K562 (cell line): ENCODE measurements around the gene SH3TC2. TPM values are rescaled to one million over a fixed set of nuclear protein-coding genes. Genes with fewer than 3 reads are reported as not detected.

ENCODE experiments used
- ARHGAP35 ChIP-seq: fragments of 450-650 bp; IDR thresholded peaks from 2 replicates; pipeline ENCODE4 v1.6.1; 2018; ENCODE audit not compliant: partially characterized antibody
- CHD1 ChIP-seq: fragments of 200-600 bp; sonication (generic); IDR thresholded peaks from one replicate; pipeline ENCODE4 v1.6.1; 2012; ENCODE audit warnings: mild to moderate bottlenecking, moderate library complexity, low read length, inconsistent platforms
- KLF1 ChIP-seq: fragments of 450-650 bp; IDR thresholded peaks from 2 replicates; pipeline ENCODE4 v1.6.1; 2016; ENCODE audit warnings: missing genetic modification characterization, missing compliant biosample characterization
- RBM34 ChIP-seq: fragments of 200-400 bp; formaldehyde crosslinking; IDR thresholded peaks from 2 replicates; pipeline ENCODE4 v1.6.1; 2018; ENCODE audit warnings: low read length, borderline replicate concordance; ENCODE audit not compliant: insufficient read depth
- ZNF140 ChIP-seq: fragments of 250-450 bp; sonication (Bioruptor Pico); IDR thresholded peaks from 2 replicates; pipeline ENCODE4 v1.8.0; 2021; ENCODE audit warnings: moderate library complexity, mild to moderate bottlenecking, inconsistent platforms
- ZNF354B ChIP-seq: fragments of 250-450 bp; sonication (Bioruptor Pico); IDR thresholded peaks from 2 replicates; pipeline ENCODE4 v1.4.0; 2020
- ZNF436 ChIP-seq: fragments of 250-450, 450-650 bp; sonication (Bioruptor Pico); formaldehyde crosslinking; IDR thresholded peaks from 2 replicates; pipeline ENCODE4 v1.7.0; 2020; ENCODE audit warnings: mild to moderate bottlenecking
- ZNF785 ChIP-seq: fragments of 250-450 bp; sonication (Bioruptor Pico); IDR thresholded peaks from 2 replicates; pipeline ENCODE4 v1.4.0; 2020; ENCODE audit warnings: mild to moderate bottlenecking
- polyA plus RNA-seq, 8 experiments: library from polyadenylated mRNA; depleted of rRNA in 4 of 8; stranded (reverse) in 5 of 8; unstranded in 3 of 8; fragments of >200 nt; fragmentation: Nextera tagmentation in 2 of 8; fragmentation: Illumina TruSeq in 1 of 8; extraction: Ambion mirVana in 2 of 8; extraction: Trizol in 1 of 8; gene quantifications; 2 replicates each; pipeline versions ENCODE4 v1.2.1 to v1.2.3, GENCODE V29; 2011 to 2014; ENCODE audit warnings: inconsistent platforms in 1 of 8, missing spikeins in 1 of 8
- total RNA-seq, 7 experiments: library from RNA; depleted of rRNA in 6 of 7; stranded (reverse); fragments of >200 nt in 6 of 7; fragmentation: Illumina TruSeq in 2 of 7; extraction: Trizol in 2 of 7; gene quantifications; 2 replicates each; pipeline versions ENCODE4 v1.2.1 to v1.2.3, GENCODE V29; 2011 to 2021; ENCODE audit warnings: low replicate concordance in 1 of 7
- TF ChIP-seq, protein P1 (sequence below): fragments of 200-800 bp; sonication (Bioruptor generic); IDR thresholded peaks from 2 replicates; pipeline ENCODE4 v1.6.1; 2017; ENCODE audit warnings: missing genetic modification characterization, missing compliant biosample characterization
- TF ChIP-seq, protein P2 (sequence below), 2 experiments: fragments of 150-350 bp in 1 of 2; IDR thresholded peaks; 2 replicates each; pipeline ENCODE4 v1.6.1; 2012 to 2016; ENCODE audit warnings: low read depth in 2 of 2, low read length in 2 of 2, mild to moderate bottlenecking in 1 of 2, moderate library complexity in 1 of 2
- TF ChIP-seq, protein P3 (sequence below): fragments of 450-650 bp; IDR thresholded peaks from 2 replicates; pipeline ENCODE4 v1.6.1; 2016; ENCODE audit warnings: mild to moderate bottlenecking, moderate library complexity

The SH3TC2 gene
- total and polyA plus RNA-seq, 9 of the 15 experiments (the other 6 are each of a cell fraction or from before 2014, with no cell fraction given): 0.03 to 0.80 (median 0.55) TPM; not detected in 1

DNA sequence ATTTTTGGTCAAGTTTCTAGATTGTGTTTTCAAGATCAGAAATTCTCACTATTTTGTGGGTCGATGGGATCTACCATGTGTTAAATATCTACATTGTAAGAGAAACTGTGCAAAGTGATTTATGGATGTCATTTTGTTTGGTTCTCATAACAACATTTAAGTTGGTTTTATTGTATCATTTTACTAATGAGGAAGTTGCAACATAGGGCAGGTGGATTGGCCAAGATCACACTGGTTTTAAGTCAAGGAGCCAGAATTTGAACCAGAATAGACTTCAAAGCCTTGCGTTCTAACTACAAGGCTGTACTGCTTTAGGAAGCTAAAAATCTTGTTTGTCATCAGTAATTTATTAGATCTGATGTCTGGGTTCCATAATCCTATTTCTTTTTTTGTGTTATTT is 23.4 kb downstream of the SH3TC2 start (continued):
- TF ChIP-seq CHD1: no peak
- TF ChIP-seq, protein P1, sequence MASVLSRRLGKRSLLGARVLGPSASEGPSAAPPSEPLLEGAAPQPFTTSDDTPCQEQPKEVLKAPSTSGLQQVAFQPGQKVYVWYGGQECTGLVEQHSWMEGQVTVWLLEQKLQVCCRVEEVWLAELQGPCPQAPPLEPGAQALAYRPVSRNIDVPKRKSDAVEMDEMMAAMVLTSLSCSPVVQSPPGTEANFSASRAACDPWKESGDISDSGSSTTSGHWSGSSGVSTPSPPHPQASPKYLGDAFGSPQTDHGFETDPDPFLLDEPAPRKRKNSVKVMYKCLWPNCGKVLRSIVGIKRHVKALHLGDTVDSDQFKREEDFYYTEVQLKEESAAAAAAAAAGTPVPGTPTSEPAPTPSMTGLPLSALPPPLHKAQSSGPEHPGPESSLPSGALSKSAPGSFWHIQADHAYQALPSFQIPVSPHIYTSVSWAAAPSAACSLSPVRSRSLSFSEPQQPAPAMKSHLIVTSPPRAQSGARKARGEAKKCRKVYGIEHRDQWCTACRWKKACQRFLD: no peak
- TF ChIP-seq RBM34: no peak
- no peak for TF ChIP-seq ZNF354B (CRISPR knock-in tag)
- TF ChIP-seq ARHGAP35: no peak
- no peak for TF ChIP-seq ZNF785
- TF ChIP-seq, protein P2, sequence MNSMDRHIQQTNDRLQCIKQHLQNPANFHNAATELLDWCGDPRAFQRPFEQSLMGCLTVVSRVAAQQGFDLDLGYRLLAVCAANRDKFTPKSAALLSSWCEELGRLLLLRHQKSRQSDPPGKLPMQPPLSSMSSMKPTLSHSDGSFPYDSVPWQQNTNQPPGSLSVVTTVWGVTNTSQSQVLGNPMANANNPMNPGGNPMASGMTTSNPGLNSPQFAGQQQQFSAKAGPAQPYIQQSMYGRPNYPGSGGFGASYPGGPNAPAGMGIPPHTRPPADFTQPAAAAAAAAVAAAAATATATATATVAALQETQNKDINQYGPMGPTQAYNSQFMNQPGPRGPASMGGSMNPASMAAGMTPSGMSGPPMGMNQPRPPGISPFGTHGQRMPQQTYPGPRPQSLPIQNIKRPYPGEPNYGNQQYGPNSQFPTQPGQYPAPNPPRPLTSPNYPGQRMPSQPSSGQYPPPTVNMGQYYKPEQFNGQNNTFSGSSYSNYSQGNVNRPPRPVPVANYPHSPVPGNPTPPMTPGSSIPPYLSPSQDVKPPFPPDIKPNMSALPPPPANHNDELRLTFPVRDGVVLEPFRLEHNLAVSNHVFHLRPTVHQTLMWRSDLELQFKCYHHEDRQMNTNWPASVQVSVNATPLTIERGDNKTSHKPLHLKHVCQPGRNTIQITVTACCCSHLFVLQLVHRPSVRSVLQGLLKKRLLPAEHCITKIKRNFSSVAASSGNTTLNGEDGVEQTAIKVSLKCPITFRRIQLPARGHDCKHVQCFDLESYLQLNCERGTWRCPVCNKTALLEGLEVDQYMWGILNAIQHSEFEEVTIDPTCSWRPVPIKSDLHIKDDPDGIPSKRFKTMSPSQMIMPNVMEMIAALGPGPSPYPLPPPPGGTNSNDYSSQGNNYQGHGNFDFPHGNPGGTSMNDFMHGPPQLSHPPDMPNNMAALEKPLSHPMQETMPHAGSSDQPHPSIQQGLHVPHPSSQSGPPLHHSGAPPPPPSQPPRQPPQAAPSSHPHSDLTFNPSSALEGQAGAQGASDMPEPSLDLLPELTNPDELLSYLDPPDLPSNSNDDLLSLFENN (IDR thresholded peaks at IDR 0.05; ENCODE audit: low read depth in 2 of 2, low read length in 2 of 2): no peak
- TF ChIP-seq, protein P3, sequence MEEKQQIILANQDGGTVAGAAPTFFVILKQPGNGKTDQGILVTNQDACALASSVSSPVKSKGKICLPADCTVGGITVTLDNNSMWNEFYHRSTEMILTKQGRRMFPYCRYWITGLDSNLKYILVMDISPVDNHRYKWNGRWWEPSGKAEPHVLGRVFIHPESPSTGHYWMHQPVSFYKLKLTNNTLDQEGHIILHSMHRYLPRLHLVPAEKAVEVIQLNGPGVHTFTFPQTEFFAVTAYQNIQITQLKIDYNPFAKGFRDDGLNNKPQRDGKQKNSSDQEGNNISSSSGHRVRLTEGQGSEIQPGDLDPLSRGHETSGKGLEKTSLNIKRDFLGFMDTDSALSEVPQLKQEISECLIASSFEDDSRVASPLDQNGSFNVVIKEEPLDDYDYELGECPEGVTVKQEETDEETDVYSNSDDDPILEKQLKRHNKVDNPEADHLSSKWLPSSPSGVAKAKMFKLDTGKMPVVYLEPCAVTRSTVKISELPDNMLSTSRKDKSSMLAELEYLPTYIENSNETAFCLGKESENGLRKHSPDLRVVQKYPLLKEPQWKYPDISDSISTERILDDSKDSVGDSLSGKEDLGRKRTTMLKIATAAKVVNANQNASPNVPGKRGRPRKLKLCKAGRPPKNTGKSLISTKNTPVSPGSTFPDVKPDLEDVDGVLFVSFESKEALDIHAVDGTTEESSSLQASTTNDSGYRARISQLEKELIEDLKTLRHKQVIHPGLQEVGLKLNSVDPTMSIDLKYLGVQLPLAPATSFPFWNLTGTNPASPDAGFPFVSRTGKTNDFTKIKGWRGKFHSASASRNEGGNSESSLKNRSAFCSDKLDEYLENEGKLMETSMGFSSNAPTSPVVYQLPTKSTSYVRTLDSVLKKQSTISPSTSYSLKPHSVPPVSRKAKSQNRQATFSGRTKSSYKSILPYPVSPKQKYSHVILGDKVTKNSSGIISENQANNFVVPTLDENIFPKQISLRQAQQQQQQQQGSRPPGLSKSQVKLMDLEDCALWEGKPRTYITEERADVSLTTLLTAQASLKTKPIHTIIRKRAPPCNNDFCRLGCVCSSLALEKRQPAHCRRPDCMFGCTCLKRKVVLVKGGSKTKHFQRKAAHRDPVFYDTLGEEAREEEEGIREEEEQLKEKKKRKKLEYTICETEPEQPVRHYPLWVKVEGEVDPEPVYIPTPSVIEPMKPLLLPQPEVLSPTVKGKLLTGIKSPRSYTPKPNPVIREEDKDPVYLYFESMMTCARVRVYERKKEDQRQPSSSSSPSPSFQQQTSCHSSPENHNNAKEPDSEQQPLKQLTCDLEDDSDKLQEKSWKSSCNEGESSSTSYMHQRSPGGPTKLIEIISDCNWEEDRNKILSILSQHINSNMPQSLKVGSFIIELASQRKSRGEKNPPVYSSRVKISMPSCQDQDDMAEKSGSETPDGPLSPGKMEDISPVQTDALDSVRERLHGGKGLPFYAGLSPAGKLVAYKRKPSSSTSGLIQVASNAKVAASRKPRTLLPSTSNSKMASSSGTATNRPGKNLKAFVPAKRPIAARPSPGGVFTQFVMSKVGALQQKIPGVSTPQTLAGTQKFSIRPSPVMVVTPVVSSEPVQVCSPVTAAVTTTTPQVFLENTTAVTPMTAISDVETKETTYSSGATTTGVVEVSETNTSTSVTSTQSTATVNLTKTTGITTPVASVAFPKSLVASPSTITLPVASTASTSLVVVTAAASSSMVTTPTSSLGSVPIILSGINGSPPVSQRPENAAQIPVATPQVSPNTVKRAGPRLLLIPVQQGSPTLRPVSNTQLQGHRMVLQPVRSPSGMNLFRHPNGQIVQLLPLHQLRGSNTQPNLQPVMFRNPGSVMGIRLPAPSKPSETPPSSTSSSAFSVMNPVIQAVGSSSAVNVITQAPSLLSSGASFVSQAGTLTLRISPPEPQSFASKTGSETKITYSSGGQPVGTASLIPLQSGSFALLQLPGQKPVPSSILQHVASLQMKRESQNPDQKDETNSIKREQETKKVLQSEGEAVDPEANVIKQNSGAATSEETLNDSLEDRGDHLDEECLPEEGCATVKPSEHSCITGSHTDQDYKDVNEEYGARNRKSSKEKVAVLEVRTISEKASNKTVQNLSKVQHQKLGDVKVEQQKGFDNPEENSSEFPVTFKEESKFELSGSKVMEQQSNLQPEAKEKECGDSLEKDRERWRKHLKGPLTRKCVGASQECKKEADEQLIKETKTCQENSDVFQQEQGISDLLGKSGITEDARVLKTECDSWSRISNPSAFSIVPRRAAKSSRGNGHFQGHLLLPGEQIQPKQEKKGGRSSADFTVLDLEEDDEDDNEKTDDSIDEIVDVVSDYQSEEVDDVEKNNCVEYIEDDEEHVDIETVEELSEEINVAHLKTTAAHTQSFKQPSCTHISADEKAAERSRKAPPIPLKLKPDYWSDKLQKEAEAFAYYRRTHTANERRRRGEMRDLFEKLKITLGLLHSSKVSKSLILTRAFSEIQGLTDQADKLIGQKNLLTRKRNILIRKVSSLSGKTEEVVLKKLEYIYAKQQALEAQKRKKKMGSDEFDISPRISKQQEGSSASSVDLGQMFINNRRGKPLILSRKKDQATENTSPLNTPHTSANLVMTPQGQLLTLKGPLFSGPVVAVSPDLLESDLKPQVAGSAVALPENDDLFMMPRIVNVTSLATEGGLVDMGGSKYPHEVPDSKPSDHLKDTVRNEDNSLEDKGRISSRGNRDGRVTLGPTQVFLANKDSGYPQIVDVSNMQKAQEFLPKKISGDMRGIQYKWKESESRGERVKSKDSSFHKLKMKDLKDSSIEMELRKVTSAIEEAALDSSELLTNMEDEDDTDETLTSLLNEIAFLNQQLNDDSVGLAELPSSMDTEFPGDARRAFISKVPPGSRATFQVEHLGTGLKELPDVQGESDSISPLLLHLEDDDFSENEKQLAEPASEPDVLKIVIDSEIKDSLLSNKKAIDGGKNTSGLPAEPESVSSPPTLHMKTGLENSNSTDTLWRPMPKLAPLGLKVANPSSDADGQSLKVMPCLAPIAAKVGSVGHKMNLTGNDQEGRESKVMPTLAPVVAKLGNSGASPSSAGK: no peak
- no peak for TF ChIP-seq ZNF436 (CRISPR knock-in tag)
- no peak for TF ChIP-seq ZNF140 (CRISPR knock-in tag)
- no peak for TF ChIP-seq KLF1 (tag)
